ENCODE measurements around the gene TMPRSS7. TPM values are rescaled to one million over a fixed set of nuclear protein-coding genes. Genes with fewer than 3 reads are reported as not detected.

The TMPRSS7 gene
- polyA plus RNA-seq, 1 donor (not counting 4 experiments of a cell fraction or from before 2014, with no cell fraction given): 0.18 TPM

DNA sequence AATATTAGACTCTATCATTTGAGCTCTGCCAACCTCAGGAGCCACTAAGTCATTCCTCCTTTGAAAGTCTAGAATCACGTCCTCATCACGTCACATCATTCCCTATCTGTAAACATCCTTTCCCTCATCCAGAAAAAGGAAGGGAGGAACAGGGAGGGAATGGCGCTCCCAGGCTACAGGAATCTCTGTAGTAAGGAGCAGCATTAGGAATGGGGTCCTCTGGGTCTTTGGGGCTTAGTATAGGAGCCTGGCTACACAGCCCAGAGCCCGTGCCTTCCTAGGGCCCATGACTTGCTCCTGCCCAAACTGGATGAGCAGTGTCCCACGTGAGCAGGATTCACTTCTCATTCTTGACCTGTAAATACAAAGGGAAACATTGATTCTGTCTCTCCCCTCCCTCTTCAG lies 34.2 kb upstream of the TMPRSS7 start:
- Histone ChIP-seq H3K9ac (ENCODE audit: control insufficient read depth, extremely low read depth, insufficient read depth, low read length) (no peak overlapping the region), H3K9me1 (ENCODE audit: control insufficient read depth, extremely low read depth, insufficient read depth, low read length) (no peaks in the 10 kb centered on the region), H3K4me2 (ENCODE audit: control insufficient read depth, extremely low read depth, insufficient read depth, low read depth, low read length) (peak overlapping the region; percentile 77), H3K4me3 (ENCODE audit: control insufficient read depth in 2 of 3, extremely low read depth in 1 of 3, insufficient read depth in 2 of 3, low read depth in 1 of 3, low read length in 3 of 3) (peak overlapping the region in 2 of 3 experiments; percentile 65 to 73), H3K27me3 (ENCODE audit: control insufficient read depth, extremely low read depth, insufficient read depth, low read length) (no peaks in the 10 kb centered on the region), H3K79me2 (ENCODE audit: control insufficient read depth, insufficient read depth, low read length) (peaks cover 2% of the 10 kb centered on the region), H3K36me3 (ENCODE audit: control insufficient read depth in 2 of 2, extremely low read depth in 1 of 2, insufficient read depth in 2 of 2, low read length in 2 of 2) (no peaks in the 10 kb centered on the region), H3K9me3 (ENCODE audit: control insufficient read depth, low read depth, low read length) (no peaks in the 10 kb centered on the region), H3K27ac (ENCODE audit: control insufficient read depth, insufficient read depth, low read length) (no peak overlapping the region), H3K4me1 (ENCODE audit: control insufficient read depth, extremely low read depth, insufficient read depth, low read length) (peaks cover 64% of the 10 kb centered on the region), H2AFZ (ENCODE audit: control insufficient read depth, low read length) (no peak overlapping the region), H4K20me1 (ENCODE audit: control insufficient read depth, extremely low read depth, insufficient read depth, low read length) (no peaks in the 10 kb centered on the region)
- DNase-seq (ENCODE audit: low read depth, low spot score) (no peak), FAIRE-seq (no peak)
- TF ChIP-seq, protein P1, sequence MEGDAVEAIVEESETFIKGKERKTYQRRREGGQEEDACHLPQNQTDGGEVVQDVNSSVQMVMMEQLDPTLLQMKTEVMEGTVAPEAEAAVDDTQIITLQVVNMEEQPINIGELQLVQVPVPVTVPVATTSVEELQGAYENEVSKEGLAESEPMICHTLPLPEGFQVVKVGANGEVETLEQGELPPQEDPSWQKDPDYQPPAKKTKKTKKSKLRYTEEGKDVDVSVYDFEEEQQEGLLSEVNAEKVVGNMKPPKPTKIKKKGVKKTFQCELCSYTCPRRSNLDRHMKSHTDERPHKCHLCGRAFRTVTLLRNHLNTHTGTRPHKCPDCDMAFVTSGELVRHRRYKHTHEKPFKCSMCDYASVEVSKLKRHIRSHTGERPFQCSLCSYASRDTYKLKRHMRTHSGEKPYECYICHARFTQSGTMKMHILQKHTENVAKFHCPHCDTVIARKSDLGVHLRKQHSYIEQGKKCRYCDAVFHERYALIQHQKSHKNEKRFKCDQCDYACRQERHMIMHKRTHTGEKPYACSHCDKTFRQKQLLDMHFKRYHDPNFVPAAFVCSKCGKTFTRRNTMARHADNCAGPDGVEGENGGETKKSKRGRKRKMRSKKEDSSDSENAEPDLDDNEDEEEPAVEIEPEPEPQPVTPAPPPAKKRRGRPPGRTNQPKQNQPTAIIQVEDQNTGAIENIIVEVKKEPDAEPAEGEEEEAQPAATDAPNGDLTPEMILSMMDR (optimal IDR thresholded peaks at IDR 0.05 in 1 of 3, IDR thresholded peaks at IDR 0.05 in 1 of 3, conservative IDR thresholded peaks at IDR 0.05 in 1 of 3; ENCODE audit: extremely low read depth in 1 of 3, insufficient read depth in 2 of 3, low read length in 3 of 3): no peak
- TF ChIP-seq EZH2 (IDR thresholded peaks at IDR 0.05; ENCODE audit: low read length): no peak
- dilution Hi-C loops (cut with MboI; ENCODE audit: extremely low pct_ligation_motif_present, low sequenced_read_pairs): no loop called here

DNA sequence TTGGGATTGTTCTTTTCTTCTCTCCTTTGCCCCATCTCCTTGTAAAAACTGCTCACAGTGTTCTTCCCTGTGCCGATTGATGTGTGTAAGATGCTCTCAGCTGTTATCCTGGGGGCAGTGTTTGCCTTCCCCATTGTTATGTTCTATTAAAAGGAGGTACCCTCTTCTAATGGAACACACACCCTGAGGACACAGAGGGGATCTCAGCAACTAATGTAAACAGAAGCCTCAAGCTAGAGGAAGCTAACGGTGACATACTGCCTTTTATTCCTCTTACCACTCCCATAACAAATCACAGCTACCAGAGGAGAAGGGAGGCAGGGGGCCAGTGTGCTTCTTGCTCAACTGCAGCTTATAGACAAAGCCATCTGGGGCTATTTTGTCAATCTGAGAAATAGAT lies 33.6 kb upstream of the TMPRSS7 start:
- no peaks in the 10 kb centered on the region for H3K36me3 ChIP-seq (ENCODE audit: control insufficient read depth in 2 of 2, extremely low read depth in 1 of 2, insufficient read depth in 2 of 2, low read length in 2 of 2)
- H3K9ac ChIP-seq (ENCODE audit: control insufficient read depth, extremely low read depth, insufficient read depth, low read length): no peak overlapping the region
- H3K27me3 ChIP-seq (ENCODE audit: control insufficient read depth, extremely low read depth, insufficient read depth, low read length): no peaks in the 10 kb centered on the region
- dilution Hi-C loops (cut with MboI; ENCODE audit: extremely low pct_ligation_motif_present, low sequenced_read_pairs): no loop called here
- H3K9me1 ChIP-seq (ENCODE audit: control insufficient read depth, extremely low read depth, insufficient read depth, low read length): no peaks in the 10 kb centered on the region
- TF ChIP-seq, protein P1 (optimal IDR thresholded peaks at IDR 0.05 in 1 of 3, IDR thresholded peaks at IDR 0.05 in 1 of 3, conservative IDR thresholded peaks at IDR 0.05 in 1 of 3; ENCODE audit: extremely low read depth in 1 of 3, insufficient read depth in 2 of 3, low read length in 3 of 3): no peak
- TF ChIP-seq EZH2 (IDR thresholded peaks at IDR 0.05; ENCODE audit: low read length): no peak
- H3K4me2 ChIP-seq (ENCODE audit: control insufficient read depth, extremely low read depth, insufficient read depth, low read depth, low read length): peak overlapping the region; percentile 77
- H4K20me1 ChIP-seq (ENCODE audit: control insufficient read depth, extremely low read depth, insufficient read depth, low read length): no peaks in the 10 kb centered on the region
- no peak overlapping the region for H3K4me3 ChIP-seq (ENCODE audit: control insufficient read depth in 2 of 3, extremely low read depth in 1 of 3, insufficient read depth in 2 of 3, low read depth in 1 of 3, low read length in 3 of 3)
- no peak overlapping the region for H3K27ac ChIP-seq (ENCODE audit: control insufficient read depth, insufficient read depth, low read length)
- FAIRE-seq: no peak
- H2AFZ ChIP-seq (ENCODE audit: control insufficient read depth, low read length): no peak overlapping the region
- DNase-seq (ENCODE audit: low read depth, low spot score): no peak
- H3K9me3 ChIP-seq (ENCODE audit: control insufficient read depth, low read depth, low read length): no peaks in the 10 kb centered on the region
- peaks cover 2% of the 10 kb centered on the region for H3K79me2 ChIP-seq (ENCODE audit: control insufficient read depth, insufficient read depth, low read length)
- H3K4me1 ChIP-seq (ENCODE audit: control insufficient read depth, extremely low read depth, insufficient read depth, low read length): peaks cover 65% of the 10 kb centered on the region
